DOHH2 (cell line): ENCODE measurements around the gene FBRSL1.

Source experiments
- H3F3A ChIP-seq: fragments of 200-600 bp; sonication (generic), shearing (Covaris generic); 2 replicates; pipeline ENCODE4 v1.6.0; 2016; ENCODE audit warnings: antibody characterized with exemption, mild to moderate bottlenecking; ENCODE audit not compliant: control insufficient read depth, insufficient read depth
- H3K27ac ChIP-seq: fragments of 200-600 bp; sonication (generic); 2 replicates; pipeline ENCODE4 v1.5.1; 2014; ENCODE audit warnings: low read depth, mild to moderate bottlenecking, low read length, moderate library complexity
- H3K27me3 ChIP-seq: fragments of 200-600 bp; sonication (generic); 2 replicates; pipeline ENCODE4 v1.6.1; 2014; ENCODE audit warnings: mild to moderate bottlenecking, low read length, mixed read lengths; ENCODE audit not compliant: control insufficient read depth
- H3K36me3 ChIP-seq: fragments of 200-600 bp; sonication (generic); 2 replicates; pipeline ENCODE4 v1.6.1; 2014; ENCODE audit warnings: mild to moderate bottlenecking, low read length, moderate library complexity, mixed read lengths; ENCODE audit not compliant: control insufficient read depth
- H3K4me1 ChIP-seq: fragments of 200-600 bp; sonication (generic); 2 replicates; pipeline ENCODE4 v1.6.1; 2014; ENCODE audit warnings: mild to moderate bottlenecking, low read length, mixed read lengths; ENCODE audit not compliant: control insufficient read depth
- H3K4me2 ChIP-seq: fragments of 200-600 bp; sonication (generic); 2 replicates; pipeline ENCODE4 v1.6.0; 2014; ENCODE audit warnings: mild to moderate bottlenecking, low read length, moderate library complexity
- H3K4me3 ChIP-seq: fragments of 200-600 bp; sonication (generic); 2 replicates; pipeline ENCODE4 v1.5.1; 2014; ENCODE audit warnings: mild to moderate bottlenecking, low read length, mixed read lengths
- H3K79me2 ChIP-seq: fragments of 200-600 bp; sonication (generic); 2 replicates; pipeline ENCODE4 v1.6.1; 2014; ENCODE audit warnings: mild to moderate bottlenecking, low read length, mixed read lengths; ENCODE audit not compliant: control insufficient read depth
- H3K9me2 ChIP-seq: fragments of 200-600 bp; sonication (generic); replicated peaks from 2 replicates; pipeline ENCODE4 v1.6.1; 2014; ENCODE audit warnings: mild to moderate bottlenecking, low read length, mixed read lengths; ENCODE audit not compliant: control insufficient read depth
- H3K9me3 ChIP-seq: fragments of 200-600 bp; sonication (generic); 2 replicates; pipeline ENCODE4 v1.6.1; 2014; ENCODE audit warnings: antibody characterized with exemption, low read length, mixed read lengths; ENCODE audit not compliant: control insufficient read depth, insufficient read depth
- H4K20me1 ChIP-seq: fragments of 200-600 bp; sonication (generic); 2 replicates; pipeline ENCODE4 v1.6.0; 2014; ENCODE audit warnings: low read depth, mild to moderate bottlenecking, antibody characterized with exemption, low read length, moderate library complexity; ENCODE audit not compliant: control insufficient read depth, insufficient read depth
- CTCF ChIP-seq: fragments of 200-600 bp; sonication (generic); IDR thresholded peaks from one replicate; pipeline ENCODE4 v1.5.1; 2014; ENCODE audit warnings: antibody characterized with exemption, mild to moderate bottlenecking, low read depth, low read length; ENCODE audit not compliant: poor library complexity, severe bottlenecking
- EZH2phosphoT487 ChIP-seq: fragments of 200-600 bp; sonication (generic); IDR thresholded peaks from 2 replicates; pipeline ENCODE4 v1.6.1; 2017; ENCODE audit warnings: borderline replicate concordance, mild to moderate bottlenecking, antibody characterized with exemption, low read length, moderate library complexity, mixed read lengths

The FBRSL1 gene

GRCh38 chr12:132483612-132484011 is 6.3 kb upstream of the FBRSL1 start:
- Histone ChIP-seq H3K4me3 (no peak overlapping the region), H3K9me3 (no peaks in the 10 kb centered on the region), H3K79me2 (no peaks in the 10 kb centered on the region), H3K4me1 (peaks cover 14% of the 10 kb centered on the region), H3K36me3 (no peaks in the 10 kb centered on the region), H3F3A (peaks cover 3% of the 10 kb centered on the region), H3K27me3 (peaks cover 24% of the 10 kb centered on the region), H3K9me2 (no peaks in the 10 kb centered on the region), H4K20me1 (no peaks in the 10 kb centered on the region), H3K27ac (no peak overlapping the region), H3K4me2 (no peak overlapping the region)
- no peak for TF ChIP-seq EZH2phosphoT487
- no peak for TF ChIP-seq CTCF

DNA sequence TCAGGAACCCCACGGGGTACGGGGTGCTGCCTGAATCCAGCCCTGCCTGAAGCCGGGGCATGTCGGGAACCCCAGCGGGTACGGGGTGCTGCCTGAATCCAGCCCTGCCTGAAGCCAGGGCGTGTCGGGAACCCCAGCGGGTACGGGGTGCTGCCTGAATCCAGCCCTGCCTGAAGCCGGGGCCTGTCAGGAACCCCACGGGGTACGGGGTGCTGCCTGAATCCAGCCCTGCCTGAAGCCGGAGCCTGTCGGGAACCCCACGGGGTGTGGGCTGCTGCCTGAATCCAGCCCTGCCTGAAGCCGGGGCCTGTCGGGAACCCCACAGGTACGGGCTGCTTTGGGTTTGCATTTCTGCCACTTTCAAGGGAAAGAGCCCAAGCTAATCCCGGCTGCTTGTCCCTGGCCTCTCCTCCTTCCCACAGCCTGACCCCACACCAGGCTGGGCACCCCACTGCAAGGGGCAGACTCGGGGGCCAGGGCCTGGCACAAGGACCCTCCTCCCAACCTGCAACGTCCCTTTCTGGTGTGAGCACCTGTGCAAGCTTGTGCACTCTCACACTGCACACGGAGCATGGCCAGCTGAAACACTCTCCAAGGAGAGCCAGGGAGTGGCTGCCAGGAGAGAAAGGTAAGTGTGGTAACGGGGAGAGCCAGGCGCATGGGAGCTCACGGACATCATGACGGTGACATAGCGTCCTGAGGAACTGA is 5.6 kb upstream of the FBRSL1 start:
- Histone ChIP-seq H3K9me2 (no peaks in the 10 kb centered on the region), H3K27me3 (peaks cover 29% of the 10 kb centered on the region), H3K79me2 (no peaks in the 10 kb centered on the region), H4K20me1 (no peaks in the 10 kb centered on the region), H3K4me3 (no peak overlapping the region), H3F3A (peaks cover 3% of the 10 kb centered on the region), H3K27ac (no peak overlapping the region), H3K4me1 (peaks cover 21% of the 10 kb centered on the region), H3K9me3 (no peaks in the 10 kb centered on the region), H3K4me2 (no peak overlapping the region), H3K36me3 (no peaks in the 10 kb centered on the region)
- no peak for TF ChIP-seq EZH2phosphoT487
- TF ChIP-seq CTCF: no peak

DNA sequence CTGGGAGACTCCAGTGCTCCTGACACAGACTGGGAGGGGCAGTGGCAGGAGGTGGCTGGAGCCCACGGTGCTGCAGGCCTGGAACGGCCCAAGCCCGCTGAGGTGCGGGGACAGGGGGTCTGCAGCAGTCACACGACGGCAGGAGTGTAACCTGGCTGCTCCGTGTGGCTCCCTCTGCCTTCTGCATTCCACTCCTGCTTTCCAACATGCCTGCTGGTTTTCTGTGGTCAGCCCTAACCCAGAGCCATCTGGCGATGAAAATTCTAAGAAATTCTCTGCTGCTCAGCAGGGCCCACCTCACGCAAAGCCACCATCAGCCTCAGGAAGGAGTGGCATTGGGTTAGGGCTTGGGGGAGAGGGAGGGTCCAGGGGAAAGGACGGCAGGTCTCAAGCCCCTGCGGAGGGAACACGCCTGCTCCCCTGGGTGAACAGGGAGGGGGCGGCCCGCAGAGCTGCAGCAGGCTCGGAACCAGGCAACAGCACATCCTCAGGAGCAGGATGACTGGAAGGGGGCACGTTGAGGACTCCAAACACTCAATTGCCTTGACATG is 5.0 kb upstream of the FBRSL1 start:
- peaks cover 3% of the 10 kb centered on the region for H3F3A ChIP-seq
- TF ChIP-seq EZH2phosphoT487 (no peak), CTCF (no peak)
- H4K20me1 ChIP-seq: no peaks in the 10 kb centered on the region
- peaks cover 29% of the 10 kb centered on the region for H3K27me3 ChIP-seq
- no peaks in the 10 kb centered on the region for H3K36me3 ChIP-seq
- H3K4me1 ChIP-seq: peaks cover 23% of the 10 kb centered on the region
- H3K4me2 ChIP-seq: no peak overlapping the region
- no peaks in the 10 kb centered on the region for H3K9me2 ChIP-seq
- H3K27ac ChIP-seq: no peak overlapping the region
- H3K9me3 ChIP-seq: no peaks in the 10 kb centered on the region
- no peaks in the 10 kb centered on the region for H3K79me2 ChIP-seq
- no peak overlapping the region for H3K4me3 ChIP-seq
